B cell (primary cell): ENCODE results near the gene PIP4K2C.
"Not testable (repeated sequence)": the region's sequence is repeated elsewhere in the genome, so short reads cannot be mapped to it uniquely, and the experiment has no call there.

Source experiments
- EZH2 ChIP-seq: IDR thresholded peaks from 2 replicates; pipeline ENCODE4 v1.6.1; 2012; ENCODE audit warnings: borderline replicate concordance, low read depth, mild to moderate bottlenecking, moderate library complexity, low read length; ENCODE audit not compliant: insufficient read depth, poor library complexity, severe bottlenecking
- TF ChIP-seq, protein P1 (sequence below): fragments of 200-600 bp; IDR thresholded peaks from one replicate; pipeline ENCODE4 v1.8.0; 2022; ENCODE audit warnings: antibody characterized with exemption, mild to moderate bottlenecking

GRCh38 chr12:57636731-57637130, 45.7 kb downstream of the PIP4K2C start:
- not testable (repeated sequence) for TF ChIP-seq EZH2
- TF ChIP-seq, protein P1, sequence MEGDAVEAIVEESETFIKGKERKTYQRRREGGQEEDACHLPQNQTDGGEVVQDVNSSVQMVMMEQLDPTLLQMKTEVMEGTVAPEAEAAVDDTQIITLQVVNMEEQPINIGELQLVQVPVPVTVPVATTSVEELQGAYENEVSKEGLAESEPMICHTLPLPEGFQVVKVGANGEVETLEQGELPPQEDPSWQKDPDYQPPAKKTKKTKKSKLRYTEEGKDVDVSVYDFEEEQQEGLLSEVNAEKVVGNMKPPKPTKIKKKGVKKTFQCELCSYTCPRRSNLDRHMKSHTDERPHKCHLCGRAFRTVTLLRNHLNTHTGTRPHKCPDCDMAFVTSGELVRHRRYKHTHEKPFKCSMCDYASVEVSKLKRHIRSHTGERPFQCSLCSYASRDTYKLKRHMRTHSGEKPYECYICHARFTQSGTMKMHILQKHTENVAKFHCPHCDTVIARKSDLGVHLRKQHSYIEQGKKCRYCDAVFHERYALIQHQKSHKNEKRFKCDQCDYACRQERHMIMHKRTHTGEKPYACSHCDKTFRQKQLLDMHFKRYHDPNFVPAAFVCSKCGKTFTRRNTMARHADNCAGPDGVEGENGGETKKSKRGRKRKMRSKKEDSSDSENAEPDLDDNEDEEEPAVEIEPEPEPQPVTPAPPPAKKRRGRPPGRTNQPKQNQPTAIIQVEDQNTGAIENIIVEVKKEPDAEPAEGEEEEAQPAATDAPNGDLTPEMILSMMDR, result not testable (repeated sequence)
